NT2/D1 (cell line): Measurements from ENCODE around the gene EIF3A.

ENCODE experiments used
- DNase-seq: peaks from one replicate; pipeline ENCODE4 v3.0.0-alpha.2; 2011; ENCODE audit warnings: low read depth, low spot score
- H3K27me3 ChIP-seq: 2 replicates; pipeline ENCODE4 v1.6.0; 2011; ENCODE audit warnings: mild to moderate bottlenecking; ENCODE audit not compliant: insufficient read length, insufficient read depth
- H3K36me3 ChIP-seq: 2 replicates; pipeline ENCODE4 v1.6.1; 2011; ENCODE audit warnings: mild to moderate bottlenecking, low read length, mixed read lengths; ENCODE audit not compliant: insufficient read depth, insufficient read length
- H3K4me1 ChIP-seq: 2 replicates; pipeline ENCODE4 v1.5.1; 2011; ENCODE audit not compliant: insufficient read depth, insufficient read length
- H3K4me3 ChIP-seq: 2 replicates; pipeline ENCODE4 v1.5.1; 2011; ENCODE audit warnings: low read depth; ENCODE audit not compliant: insufficient read length
- H3K9ac ChIP-seq: 2 replicates; pipeline ENCODE4 v1.6.0; 2011; ENCODE audit warnings: low read depth; ENCODE audit not compliant: insufficient read length
- H3K9me3 ChIP-seq: 2 replicates; pipeline ENCODE4 v1.5.1; 2011; ENCODE audit warnings: mild to moderate bottlenecking, low read length; ENCODE audit not compliant: insufficient read depth
- SUZ12 ChIP-seq: IDR thresholded peaks from 2 replicates; pipeline ENCODE4 v1.6.1; 2011; ENCODE audit not compliant: insufficient read length, insufficient read depth; ENCODE audit errors: extremely low read depth
- YY1 ChIP-seq: IDR thresholded peaks from 2 replicates; pipeline ENCODE4 v1.6.1; 2011; ENCODE audit not compliant: insufficient read length, insufficient read depth
- ZNF274 ChIP-seq: IDR thresholded peaks from 2 replicates; pipeline ENCODE4 v1.6.1; 2011; ENCODE audit warnings: mild to moderate bottlenecking, low read depth, low read length

Gene EIF3A

GRCh38 chr10:119080521-119081259 lies at the start of gene EIF3A:
TSS of gene EIF3A (minus strand) at chr10:119080817. CDS start at chr10:119080676, 141 bp downstream.
- Histone ChIP-seq H3K9me3 (no peaks in the 10 kb centered on the region), H3K36me3 (peaks cover 15% of the 10 kb centered on the region), H3K9ac (peak within 1 kb of the TSS; percentile 97), H3K4me3 (peak within 1 kb of the TSS; percentile 93), H3K4me1 (peaks cover 2% of the 10 kb centered on the region), H3K27me3 (no peaks in the 10 kb centered on the region)
- DNase-seq = peak; percentile 85
- TF ChIP-seq YY1 = no peak
- no peak for TF ChIP-seq SUZ12
- no peak for TF ChIP-seq ZNF274

DNA sequence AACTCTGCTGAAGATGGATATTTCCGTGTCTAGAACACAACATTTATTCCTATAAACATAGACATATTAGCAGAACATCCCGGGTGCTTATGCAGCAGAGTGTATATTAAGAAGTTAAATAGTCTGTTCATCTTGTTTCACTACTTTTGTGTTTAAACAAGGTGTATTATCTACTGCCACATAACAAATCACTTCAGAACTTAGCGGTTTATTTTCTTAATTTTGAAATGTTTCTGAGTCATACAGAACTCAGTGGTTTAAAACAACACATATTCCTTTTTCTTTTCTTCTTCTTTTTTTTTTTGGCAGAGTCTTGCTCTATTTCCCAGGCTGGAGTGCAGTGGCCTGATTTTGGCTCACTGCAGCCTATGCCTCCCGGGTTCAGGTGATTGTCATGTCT lies 49.1 kb upstream of the EIF3A start:
- Histone ChIP-seq H3K4me1 (no peaks in the 10 kb centered on the region), H3K4me3 (no peak overlapping the region), H3K27me3 (no peaks in the 10 kb centered on the region), H3K36me3 (peaks cover 53% of the 10 kb centered on the region), H3K9ac (no peak overlapping the region), H3K9me3 (no peaks in the 10 kb centered on the region)
- no peak for DNase-seq
- TF ChIP-seq ZNF274 (no peak), YY1 (no peak), SUZ12 (no peak)

- Histone ChIP-seq H3K4me1 (no peaks in the 10 kb centered on the region), H3K36me3 (peaks cover 47% of the 10 kb centered on the region), H3K4me3 (no peak overlapping the region), H3K9me3 (no peaks in the 10 kb centered on the region), H3K27me3 (no peaks in the 10 kb centered on the region), H3K9ac (no peak overlapping the region)
- DNase-seq = no peak
- TF ChIP-seq SUZ12 (no peak), YY1 (no peak), ZNF274 (no peak)
These were observed 45.3 kb upstream of the EIF3A start for GRCh38 chr10:119125942-119126341.

- H3K36me3 ChIP-seq = peaks cover 53% of the 10 kb centered on the region
- H3K9me3 ChIP-seq = no peaks in the 10 kb centered on the region
- no peak overlapping the region for H3K9ac ChIP-seq
- H3K27me3 ChIP-seq = no peaks in the 10 kb centered on the region
- no peaks in the 10 kb centered on the region for H3K4me1 ChIP-seq
- TF ChIP-seq YY1 (no peak), SUZ12 (no peak), ZNF274 (no peak)
- no peak overlapping the region for H3K4me3 ChIP-seq
- DNase-seq = no peak
These were observed 40.3 kb upstream of the EIF3A start for GRCh38 chr10:119120875-119121274.

GRCh38 chr10:119120413-119120867 lies 39.8 kb upstream of the EIF3A start:
- no peak for DNase-seq
- Histone ChIP-seq H3K4me1 (no peaks in the 10 kb centered on the region), H3K9me3 (no peaks in the 10 kb centered on the region), H3K9ac (no peak overlapping the region), H3K36me3 (peaks cover 51% of the 10 kb centered on the region), H3K27me3 (no peaks in the 10 kb centered on the region), H3K4me3 (no peak overlapping the region)
- TF ChIP-seq SUZ12 = no peak
- TF ChIP-seq YY1 = no peak

DNA sequence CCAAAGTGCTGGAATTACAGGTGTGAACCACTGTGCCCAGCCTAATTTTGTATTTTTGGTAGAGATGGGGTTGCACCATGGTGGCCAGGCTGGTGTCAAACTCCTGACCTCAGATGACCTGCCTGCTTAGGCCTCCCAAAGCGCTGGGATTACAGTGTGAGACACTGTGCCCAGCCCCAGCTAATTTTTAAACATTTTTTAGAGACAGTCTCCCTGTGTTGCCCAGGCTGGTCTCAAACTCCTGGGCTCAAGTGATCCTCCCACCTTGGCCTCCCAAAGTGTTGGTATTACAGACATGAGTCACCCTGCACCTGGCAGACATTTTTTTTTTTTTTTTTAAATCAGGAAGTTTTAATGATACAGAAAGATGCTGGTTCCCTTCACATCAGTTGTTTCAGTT lies 38.8 kb upstream of the EIF3A start:
- Histone ChIP-seq H3K4me3 (no peak overlapping the region), H3K9me3 (no peaks in the 10 kb centered on the region), H3K4me1 (no peaks in the 10 kb centered on the region), H3K36me3 (peaks cover 49% of the 10 kb centered on the region), H3K9ac (no peak overlapping the region), H3K27me3 (no peaks in the 10 kb centered on the region)
- DNase-seq = no peak
- no peak for TF ChIP-seq ZNF274
- TF ChIP-seq SUZ12 = no peak
- TF ChIP-seq YY1 = no peak

DNA sequence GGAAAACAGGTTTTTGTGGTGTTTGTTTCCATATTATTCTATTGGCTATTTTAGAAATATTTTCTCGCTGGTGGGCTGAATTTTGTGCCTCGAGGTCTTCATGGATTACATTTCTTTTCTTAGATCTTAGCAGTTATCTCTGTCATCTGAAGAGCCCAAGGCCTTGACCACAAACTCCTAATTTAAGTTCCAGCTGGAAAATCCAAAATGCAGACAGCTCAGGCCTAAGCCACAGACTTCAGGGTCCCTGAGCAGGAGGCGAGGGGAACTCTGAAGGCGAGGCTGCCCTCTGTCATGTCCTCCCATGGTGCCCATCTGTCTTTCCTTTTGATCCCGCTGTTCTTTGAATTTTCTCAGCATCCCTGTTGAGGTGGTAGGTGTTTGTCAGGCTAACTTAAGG lies 37.6 kb upstream of the EIF3A start:
- H3K9me3 ChIP-seq = no peaks in the 10 kb centered on the region
- H3K27me3 ChIP-seq = no peaks in the 10 kb centered on the region
- no peak for DNase-seq
- TF ChIP-seq YY1 = no peak
- TF ChIP-seq ZNF274 = no peak
- TF ChIP-seq SUZ12 = no peak
- H3K4me3 ChIP-seq = no peak overlapping the region
- H3K4me1 ChIP-seq = no peaks in the 10 kb centered on the region
- peaks cover 51% of the 10 kb centered on the region for H3K36me3 ChIP-seq
- no peak overlapping the region for H3K9ac ChIP-seq
